ENCODE data around the gene C6orf89. TPM values are rescaled to one million over a fixed set of nuclear protein-coding genes. Genes with fewer than 3 reads are reported as not detected.

C6orf89 gene
- total and polyA plus RNA-seq, 2 of the 13 experiments (the other 11 are each of a cell fraction or from before 2014, with no cell fraction given) = 22.1 to 32.2 TPM

- TF ChIP-seq KLF11 (CRISPR knock-in tag; IDR thresholded peaks at IDR 0.05) (no peak), SOX6 (IDR thresholded peaks at IDR 0.05) (no peak), SOX6 (CRISPR knock-in tag; IDR thresholded peaks at IDR 0.05) (peak; percentile 28; the same call in 1 of the 2 replicates), ZNF589 (CRISPR knock-in tag; conservative IDR thresholded peaks at IDR 0.05) (no peak), POLR2G (IDR thresholded peaks at IDR 0.05; ENCODE audit: low read depth, low read length) (0 out of 2 replicates have a peak, but pooled peaks have one; percentile 31), KLF16 (CRISPR knock-in tag; IDR thresholded peaks at IDR 0.05) (0 out of 4 replicates have a peak, but pooled peaks of 1 of the 2 experiments have one; percentile 29), HNF1A (IDR thresholded peaks at IDR 0.05; ENCODE audit: low read depth) (no peak), HNF1A (CRISPR knock-in tag; IDR thresholded peaks at IDR 0.05; ENCODE audit: borderline replicate concordance) (no peak), SP5 (CRISPR knock-in tag; IDR thresholded peaks at IDR 0.05; ENCODE audit: borderline replicate concordance, low read depth) (0 out of 2 replicates have a peak, but pooled peaks have one; percentile 16), STAT6 (CRISPR knock-in tag; IDR thresholded peaks at IDR 0.05; ENCODE audit: borderline replicate concordance) (no peak), ZNF430 (CRISPR knock-in tag; IDR thresholded peaks at IDR 0.05) (no peak), ZNF800 (CRISPR knock-in tag; IDR thresholded peaks at IDR 0.05) (no peak), ZNF616 (CRISPR knock-in tag; IDR thresholded peaks at IDR 0.05; ENCODE audit: low read depth) (no peak), NR2F6 (IDR thresholded peaks at IDR 0.05) (0 out of 2 replicates have a peak, but pooled peaks have one; percentile 25), NR2F6 (CRISPR knock-in tag; IDR thresholded peaks at IDR 0.05) (no peak), BRD4 (CRISPR knock-in tag; IDR thresholded peaks at IDR 0.05) (no peak), ZFP37 (CRISPR knock-in tag; IDR thresholded peaks at IDR 0.05; ENCODE audit: borderline replicate concordance) (no peak), NFYC (CRISPR knock-in tag; IDR thresholded peaks at IDR 0.05) (0 out of 2 replicates have a peak, but pooled peaks have one; percentile 9), MIER2 (CRISPR knock-in tag; IDR thresholded peaks at IDR 0.05) (no peak), PHF8 (CRISPR knock-in tag; IDR thresholded peaks at IDR 0.05) (peak; percentile 30; the same call in 1 of the 2 replicates), NFIC (IDR thresholded peaks at IDR 0.05; ENCODE audit: low read length) (no peak), ZNF362 (CRISPR knock-in tag; IDR thresholded peaks at IDR 0.05; ENCODE audit: borderline replicate concordance) (peak; percentile 82; the same call in 1 of the 2 replicates)
Measured at GRCh38 chr6:36886950-36887618, 1.3 kb downstream of the C6orf89 start (continued).

Measured in HepG2 (cell line).